Measurements from ENCODE around the gene BATF3.

DNA sequence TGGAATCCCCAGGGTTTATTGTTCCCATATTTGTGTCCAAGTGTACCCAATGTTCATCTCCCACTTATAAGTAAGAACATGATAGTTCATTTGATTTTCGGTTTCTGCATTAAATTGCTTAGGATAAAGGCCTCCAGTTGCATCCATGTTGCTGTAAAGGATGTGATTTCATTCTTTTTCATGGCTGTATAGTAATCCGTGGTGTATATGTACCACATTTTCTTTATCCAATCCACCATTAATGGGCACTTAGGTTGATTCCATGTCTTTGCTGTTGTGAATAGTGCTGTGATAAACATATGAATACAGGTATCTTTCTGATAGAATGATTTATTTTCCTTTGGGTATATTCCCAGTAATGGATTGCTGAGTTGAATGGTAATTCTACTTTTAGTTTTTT, 20.0 kb upstream of the BATF3 start:
- TF ChIP-seq POLR2AphosphoS5 (IDR thresholded peaks at IDR 0.05; ENCODE audit: low read depth, low read length) = no peak
- TF ChIP-seq GATA2 (CRISPR knock-in tag; IDR thresholded peaks at IDR 0.05) = no peak
- TF ChIP-seq, protein P1, sequence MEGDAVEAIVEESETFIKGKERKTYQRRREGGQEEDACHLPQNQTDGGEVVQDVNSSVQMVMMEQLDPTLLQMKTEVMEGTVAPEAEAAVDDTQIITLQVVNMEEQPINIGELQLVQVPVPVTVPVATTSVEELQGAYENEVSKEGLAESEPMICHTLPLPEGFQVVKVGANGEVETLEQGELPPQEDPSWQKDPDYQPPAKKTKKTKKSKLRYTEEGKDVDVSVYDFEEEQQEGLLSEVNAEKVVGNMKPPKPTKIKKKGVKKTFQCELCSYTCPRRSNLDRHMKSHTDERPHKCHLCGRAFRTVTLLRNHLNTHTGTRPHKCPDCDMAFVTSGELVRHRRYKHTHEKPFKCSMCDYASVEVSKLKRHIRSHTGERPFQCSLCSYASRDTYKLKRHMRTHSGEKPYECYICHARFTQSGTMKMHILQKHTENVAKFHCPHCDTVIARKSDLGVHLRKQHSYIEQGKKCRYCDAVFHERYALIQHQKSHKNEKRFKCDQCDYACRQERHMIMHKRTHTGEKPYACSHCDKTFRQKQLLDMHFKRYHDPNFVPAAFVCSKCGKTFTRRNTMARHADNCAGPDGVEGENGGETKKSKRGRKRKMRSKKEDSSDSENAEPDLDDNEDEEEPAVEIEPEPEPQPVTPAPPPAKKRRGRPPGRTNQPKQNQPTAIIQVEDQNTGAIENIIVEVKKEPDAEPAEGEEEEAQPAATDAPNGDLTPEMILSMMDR (IDR thresholded peaks at IDR 0.05) = no peak
- TF ChIP-seq, protein P2, sequence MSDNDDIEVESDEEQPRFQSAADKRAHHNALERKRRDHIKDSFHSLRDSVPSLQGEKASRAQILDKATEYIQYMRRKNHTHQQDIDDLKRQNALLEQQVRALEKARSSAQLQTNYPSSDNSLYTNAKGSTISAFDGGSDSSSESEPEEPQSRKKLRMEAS (IDR thresholded peaks at IDR 0.05; ENCODE audit: low read depth) = no peak
- TF ChIP-seq TAF1 (IDR thresholded peaks at IDR 0.05; ENCODE audit: borderline replicate concordance, low read depth, low read length) = no peak
- TF ChIP-seq, protein P3, sequence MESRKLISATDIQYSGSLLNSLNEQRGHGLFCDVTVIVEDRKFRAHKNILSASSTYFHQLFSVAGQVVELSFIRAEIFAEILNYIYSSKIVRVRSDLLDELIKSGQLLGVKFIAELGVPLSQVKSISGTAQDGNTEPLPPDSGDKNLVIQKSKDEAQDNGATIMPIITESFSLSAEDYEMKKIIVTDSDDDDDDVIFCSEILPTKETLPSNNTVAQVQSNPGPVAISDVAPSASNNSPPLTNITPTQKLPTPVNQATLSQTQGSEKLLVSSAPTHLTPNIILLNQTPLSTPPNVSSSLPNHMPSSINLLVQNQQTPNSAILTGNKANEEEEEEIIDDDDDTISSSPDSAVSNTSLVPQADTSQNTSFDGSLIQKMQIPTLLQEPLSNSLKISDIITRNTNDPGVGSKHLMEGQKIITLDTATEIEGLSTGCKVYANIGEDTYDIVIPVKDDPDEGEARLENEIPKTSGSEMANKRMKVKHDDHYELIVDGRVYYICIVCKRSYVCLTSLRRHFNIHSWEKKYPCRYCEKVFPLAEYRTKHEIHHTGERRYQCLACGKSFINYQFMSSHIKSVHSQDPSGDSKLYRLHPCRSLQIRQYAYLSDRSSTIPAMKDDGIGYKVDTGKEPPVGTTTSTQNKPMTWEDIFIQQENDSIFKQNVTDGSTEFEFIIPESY (IDR thresholded peaks at IDR 0.05; ENCODE audit: borderline replicate concordance, low read depth) = no peak
- no peak for TF ChIP-seq MEF2A (IDR thresholded peaks at IDR 0.05; ENCODE audit: borderline replicate concordance, low read depth)
- no peak for TF ChIP-seq SMC3 (IDR thresholded peaks at IDR 0.05; ENCODE audit: low read depth, low read length)
- no peak for TF ChIP-seq JUND (IDR thresholded peaks at IDR 0.05)
- TF ChIP-seq YY1 (IDR thresholded peaks at IDR 0.05; ENCODE audit: low read depth) = no peak
- TF ChIP-seq, protein P4, sequence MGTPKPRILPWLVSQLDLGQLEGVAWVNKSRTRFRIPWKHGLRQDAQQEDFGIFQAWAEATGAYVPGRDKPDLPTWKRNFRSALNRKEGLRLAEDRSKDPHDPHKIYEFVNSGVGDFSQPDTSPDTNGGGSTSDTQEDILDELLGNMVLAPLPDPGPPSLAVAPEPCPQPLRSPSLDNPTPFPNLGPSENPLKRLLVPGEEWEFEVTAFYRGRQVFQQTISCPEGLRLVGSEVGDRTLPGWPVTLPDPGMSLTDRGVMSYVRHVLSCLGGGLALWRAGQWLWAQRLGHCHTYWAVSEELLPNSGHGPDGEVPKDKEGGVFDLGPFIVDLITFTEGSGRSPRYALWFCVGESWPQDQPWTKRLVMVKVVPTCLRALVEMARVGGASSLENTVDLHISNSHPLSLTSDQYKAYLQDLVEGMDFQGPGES (IDR thresholded peaks at IDR 0.05; ENCODE audit: low read depth, low read length) = no peak
- TF ChIP-seq RAD21 (IDR thresholded peaks at IDR 0.05; ENCODE audit: low read length) = no peak
- TF ChIP-seq TCF12 (IDR thresholded peaks at IDR 0.05) = no peak
- no peak for TF ChIP-seq TEAD4 (IDR thresholded peaks at IDR 0.05; ENCODE audit: borderline replicate concordance, insufficient read depth)
